Amniotic stem cell (primary cell): Measurements from ENCODE around the gene SCN8A.

ENCODE experiments used
- DNase-seq: peaks from one replicate; lab custom pipeline; 2025; lab: John Stamatoyannopoulos, UW

Gene SCN8A

GRCh38 chr12:51721282-51721940 lies 130.4 kb downstream of the SCN8A start:
- DNase-seq, result no peak

GRCh38 chr12:51722431-51722830 lies 131.4 kb downstream of the SCN8A start:
- DNase-seq, result no peak

GRCh38 chr12:51726161-51726560 lies 135.1 kb downstream of the SCN8A start:
- DNase-seq, result no peak

DNA sequence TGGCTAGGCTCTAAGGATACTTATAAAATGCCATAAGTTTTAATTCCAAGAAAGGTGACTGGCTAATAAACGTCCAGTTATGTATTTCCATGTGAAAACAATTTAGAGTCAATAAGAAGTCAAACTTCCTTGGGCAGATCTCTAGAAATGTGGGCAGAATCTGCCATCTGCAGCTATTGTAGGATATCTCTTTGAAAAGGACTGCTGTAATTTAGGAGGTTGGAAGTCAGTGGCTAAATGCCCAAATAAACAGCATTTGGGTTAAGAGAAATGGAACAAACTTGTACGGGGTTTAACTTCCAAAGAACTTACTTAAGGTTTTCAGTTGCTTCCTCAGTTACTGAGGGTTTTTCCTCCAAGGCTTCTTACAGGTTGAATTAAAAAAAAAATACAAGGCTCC lies 135.9 kb downstream of the SCN8A start:
- no peak for DNase-seq

- DNase-seq, result no peak
Measured at GRCh38 chr12:51729331-51729730, 138.3 kb downstream of the SCN8A start.

- DNase-seq, result no peak
Measured at GRCh38 chr12:51730745-51731144, 139.7 kb downstream of the SCN8A start.

DNA sequence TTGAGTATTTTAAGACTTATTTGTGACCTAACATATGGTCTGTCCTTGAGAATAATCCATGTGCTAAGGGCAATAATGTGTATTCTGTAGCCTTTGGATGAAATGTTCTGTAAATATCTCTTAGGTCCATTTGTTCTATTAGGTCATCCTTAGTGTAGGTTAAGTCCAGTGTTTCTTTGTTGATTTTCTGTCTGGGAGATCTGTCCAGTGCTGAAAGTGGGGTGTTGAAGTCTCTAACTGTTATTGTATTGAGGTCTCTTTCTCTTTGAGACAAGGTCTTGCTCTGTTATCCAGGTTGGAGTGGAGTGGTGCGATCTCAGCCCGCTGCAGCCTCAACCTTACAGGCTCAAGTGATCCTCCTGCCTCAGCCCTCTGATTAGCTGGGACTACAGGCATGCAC lies 149.5 kb downstream of the SCN8A start:
- DNase-seq, result no peak

DNA sequence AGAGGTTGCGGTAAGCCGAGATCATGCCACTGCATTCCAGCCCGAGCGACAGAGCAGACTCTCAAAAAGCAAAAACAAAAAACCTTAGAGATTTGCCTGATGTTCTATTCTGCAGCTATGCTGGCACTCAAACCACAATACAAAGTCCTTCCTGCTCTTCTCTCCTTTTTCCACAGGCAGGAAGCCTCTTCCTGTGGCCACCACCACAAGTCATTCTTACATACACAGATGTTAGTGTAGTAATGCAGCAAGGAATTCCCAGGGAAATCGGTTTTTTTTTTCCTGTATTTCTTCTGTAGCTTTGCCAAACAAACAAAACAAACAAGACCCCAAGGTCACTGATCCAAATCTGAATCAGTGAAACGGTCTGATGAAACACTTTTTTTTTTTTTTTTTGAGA lies 153.2 kb downstream of the SCN8A start:
- DNase-seq, result no peak

DNA sequence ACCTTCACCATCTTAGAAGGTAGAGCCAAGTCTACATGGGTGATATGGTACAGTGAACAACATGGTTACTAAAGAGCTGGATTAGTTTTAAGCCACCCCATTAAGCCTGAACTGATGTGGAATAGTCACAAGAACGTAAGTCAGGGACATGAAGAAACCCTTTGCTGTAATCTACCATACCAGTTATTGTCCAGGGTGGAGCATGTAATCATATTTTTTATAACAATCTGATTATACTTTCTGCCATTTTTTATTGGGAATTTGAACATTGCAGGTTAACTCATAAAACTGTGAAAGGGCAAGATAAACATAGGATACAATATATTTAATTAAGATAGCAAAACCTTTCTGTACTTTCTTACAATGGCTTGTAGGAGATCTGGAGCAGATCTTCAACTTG lies 153.9 kb downstream of the SCN8A start:
- DNase-seq, result no peak

DNA sequence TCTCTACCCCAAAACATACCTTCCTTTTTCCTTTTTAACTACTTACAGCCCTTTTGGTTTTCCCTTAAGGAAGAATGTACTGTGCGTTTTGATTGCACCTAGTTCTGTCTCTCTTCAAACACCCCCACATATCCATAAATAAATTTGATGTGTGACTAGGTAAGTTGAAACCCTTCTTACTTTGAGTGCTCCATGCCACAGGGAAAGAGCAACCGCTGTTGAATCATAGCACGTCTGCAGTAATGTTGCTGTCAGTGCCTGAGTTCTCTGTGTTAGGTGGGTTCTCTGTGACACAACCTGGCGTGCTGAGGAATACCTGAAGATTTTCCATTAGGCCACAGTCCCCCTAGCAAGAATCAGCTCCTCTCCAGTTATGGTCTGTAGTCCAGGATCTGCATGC lies 155.4 kb downstream of the SCN8A start:
- no peak for DNase-seq

DNA sequence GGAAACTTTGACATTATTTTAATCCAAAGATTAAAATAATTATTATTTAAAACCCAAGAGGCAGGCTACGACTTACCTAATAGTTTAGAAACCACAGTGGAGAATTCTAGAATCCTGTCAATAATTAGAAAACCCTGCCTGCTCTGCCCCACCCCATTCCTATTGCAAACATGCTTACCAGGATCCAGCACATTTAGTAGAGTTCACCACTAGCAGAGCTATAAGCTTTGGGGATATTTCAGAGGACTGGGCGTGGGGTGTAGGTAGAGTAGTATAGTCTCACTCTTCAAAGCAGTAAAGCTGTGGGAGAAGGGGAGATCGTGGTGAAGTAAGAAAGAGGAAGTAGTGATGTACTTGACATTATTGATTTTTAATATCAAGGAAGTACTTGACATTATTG lies 157.2 kb downstream of the SCN8A start:
- no peak for DNase-seq

DNA sequence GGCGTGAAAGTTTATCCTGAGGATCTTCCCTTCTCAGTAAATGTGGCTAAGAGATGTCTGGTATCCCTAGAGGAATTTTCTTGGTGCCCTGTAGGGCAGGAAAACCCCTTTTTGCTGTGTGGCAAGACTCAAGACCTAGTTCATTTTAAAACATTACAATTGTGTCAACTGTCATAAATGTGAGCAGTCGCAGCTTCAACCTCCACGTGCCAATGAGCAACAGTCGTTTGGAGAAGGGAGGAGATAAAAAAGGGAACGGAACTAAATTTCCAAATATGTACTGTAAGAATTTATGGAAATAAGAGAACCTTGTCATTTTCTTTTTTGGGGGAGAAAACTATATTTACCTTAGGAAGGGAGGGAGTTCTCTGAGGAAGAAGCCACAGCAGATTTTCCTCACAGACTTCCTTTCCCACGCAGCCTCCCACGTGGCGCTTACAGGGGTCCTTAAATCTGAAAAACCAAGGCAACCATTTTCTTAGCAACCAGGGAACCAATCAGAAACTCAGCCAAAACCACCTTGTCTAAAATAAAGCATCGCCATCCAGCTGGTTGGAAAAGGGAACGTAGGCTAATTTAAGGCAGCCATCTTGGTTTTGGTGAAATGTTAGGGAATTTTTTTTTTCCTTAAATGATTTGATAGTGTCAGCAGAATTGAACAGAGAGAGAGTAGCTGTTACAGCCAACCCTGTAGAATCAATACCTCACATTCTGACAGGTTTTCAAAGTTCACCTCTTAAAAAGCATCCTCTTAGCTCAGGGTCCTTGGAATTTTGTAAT lies 158.4 kb downstream of the SCN8A start:
- no peak for DNase-seq

DNA sequence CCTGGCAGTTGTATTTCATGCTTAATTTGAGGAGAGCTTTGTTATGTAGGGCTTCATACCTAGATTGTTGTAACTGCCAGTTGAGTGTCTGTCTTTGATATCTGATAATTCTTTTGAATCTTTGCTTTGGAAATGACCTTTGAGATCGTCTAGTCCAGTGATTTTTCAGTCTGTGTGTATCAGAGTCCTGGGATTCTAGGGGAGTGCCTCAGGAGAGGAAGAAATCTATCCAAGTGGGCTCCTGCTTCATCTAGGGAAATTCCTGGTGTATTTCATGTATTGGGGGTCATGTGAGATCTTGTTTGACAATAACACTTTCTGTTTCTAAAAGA lies 158.9 kb downstream of the SCN8A start:
- DNase-seq, result no peak

DNA sequence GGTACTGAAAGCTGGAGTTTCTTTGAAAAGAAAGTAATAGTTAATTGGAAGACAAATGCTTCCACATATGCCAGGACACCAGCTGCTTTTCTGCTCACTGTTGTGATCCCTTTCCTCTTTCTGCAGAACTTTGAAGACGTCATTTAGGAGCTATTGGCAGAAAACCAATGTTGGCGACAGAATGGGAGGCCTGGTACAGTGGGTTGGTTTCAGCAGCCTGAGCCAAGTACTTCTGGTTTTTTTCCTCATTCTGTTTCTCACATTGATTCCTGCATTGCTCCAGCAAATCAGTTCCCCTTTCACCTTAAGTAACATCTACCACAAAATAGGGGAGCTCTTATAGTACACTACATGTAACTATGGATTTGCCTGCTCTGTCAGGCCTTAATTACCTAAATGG lies 160.6 kb downstream of the SCN8A start:
- no peak for DNase-seq

GRCh38 chr12:51752234-51752889 lies 161.3 kb downstream of the SCN8A start:
- DNase-seq, result peak; percentile 20

DNA sequence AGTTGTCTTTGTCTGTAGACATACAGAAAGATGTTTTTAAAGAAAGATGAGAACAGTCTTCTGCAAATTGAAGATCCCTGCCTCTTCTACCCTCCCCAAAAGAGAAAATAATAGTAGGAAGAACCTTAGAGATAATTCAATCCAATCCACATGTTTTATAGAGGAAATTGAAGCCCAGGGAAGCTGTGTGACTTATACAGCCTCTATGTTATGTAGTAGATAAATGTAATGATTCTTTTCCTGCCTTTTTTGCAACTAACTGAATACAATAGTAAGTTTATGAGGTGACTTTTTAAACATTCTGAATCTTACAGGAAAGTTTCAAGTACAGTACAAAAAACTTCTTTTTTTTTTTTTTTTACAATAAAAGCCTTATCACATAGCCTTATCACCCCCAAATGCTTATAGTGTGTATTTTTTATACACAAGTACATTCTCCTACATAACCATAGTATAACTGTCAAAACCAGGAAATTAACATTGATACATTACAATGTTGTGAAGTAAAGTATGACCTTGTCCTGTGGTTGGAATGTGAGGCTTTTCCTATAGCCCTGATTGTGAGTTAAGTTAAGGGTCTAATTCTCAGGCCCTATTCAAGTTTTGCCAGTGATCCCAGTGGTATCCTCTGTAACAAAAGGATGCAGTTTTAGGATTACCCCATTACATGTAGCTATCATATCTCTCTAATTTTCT lies 163.1 kb downstream of the SCN8A start:
- no peak for DNase-seq

- DNase-seq, result no peak
Measured at GRCh38 chr12:51755251-51755650, 164.2 kb downstream of the SCN8A start.

- DNase-seq, result no peak
Measured at GRCh38 chr12:51759175-51759574, 168.1 kb downstream of the SCN8A start.

DNA sequence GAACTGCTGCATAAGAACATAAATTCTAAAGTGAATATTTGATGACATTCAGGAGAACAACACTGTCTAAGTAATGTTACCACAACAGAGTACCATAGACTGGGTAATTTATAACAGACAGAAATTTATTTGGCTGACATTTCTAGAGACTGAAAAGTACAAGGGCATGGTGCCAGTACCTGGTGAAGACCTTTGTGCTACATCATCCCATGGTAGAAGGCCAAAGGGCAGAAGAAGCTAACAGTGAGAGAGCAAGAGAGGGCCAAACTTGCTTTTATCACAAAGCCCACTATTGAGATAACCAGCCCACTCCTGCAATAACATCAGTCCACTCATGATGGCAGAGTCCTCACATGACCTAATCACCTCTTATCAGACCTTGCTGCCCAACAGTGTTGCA lies 168.7 kb downstream of the SCN8A start:
- no peak for DNase-seq

GRCh38 chr12:51760231-51760630 lies 169.2 kb downstream of the SCN8A start:
- no peak for DNase-seq

DNA sequence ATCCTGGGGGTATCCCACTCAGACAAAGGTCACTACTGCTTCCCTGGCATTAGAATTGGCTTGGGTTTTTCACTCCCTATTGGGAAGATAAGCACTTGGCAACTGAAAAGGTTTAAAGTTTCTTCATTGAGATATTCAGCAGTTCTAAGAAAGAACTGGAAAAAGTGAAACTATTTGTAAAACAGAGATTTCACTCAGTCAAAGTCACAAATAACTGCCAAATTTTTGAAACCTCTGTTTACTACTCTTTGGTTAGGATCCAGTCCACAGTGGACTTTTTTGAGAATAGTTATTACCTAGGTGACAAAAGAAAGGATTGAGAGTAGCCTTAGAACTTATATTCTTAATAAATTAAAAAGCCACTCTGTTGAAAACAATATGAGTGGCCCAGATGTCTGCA lies 172.7 kb downstream of the SCN8A start:
- no peak for DNase-seq

DNA sequence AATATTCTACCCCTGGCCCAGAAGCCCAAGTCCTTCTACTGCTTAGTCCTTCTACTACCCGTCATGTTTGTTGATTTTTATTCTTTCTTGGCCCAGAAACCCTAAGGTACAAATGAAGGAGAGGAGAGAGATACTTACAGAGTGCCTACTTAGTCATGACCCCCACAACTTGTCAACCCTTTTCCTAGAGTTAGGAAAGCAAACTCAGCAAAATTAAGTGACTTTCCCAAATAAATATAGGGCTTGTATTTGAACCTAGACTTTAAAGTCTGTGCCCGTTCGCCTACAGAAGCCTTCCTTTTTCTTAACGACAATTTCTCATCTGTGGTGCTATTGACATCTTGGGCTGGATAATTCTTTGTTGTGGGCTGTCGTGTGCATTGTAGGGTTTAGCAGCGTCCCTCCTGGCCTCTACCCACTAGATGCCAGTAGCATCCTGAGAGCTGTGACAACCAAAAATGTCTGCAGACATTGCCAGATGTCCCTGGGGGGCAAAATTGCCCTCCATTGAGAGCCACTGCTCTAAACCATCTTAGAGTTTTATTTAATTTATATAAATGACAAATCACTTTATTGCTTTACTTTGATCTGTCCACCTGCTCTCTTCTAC lies 175.1 kb downstream of the SCN8A start:
- DNase-seq, result no peak
